IMR-90 (cell line): ENCODE data around the gene MEX3A.

Source experiments
- CTCF ChIP-seq: conservative IDR thresholded peaks from 2 replicates; pipeline ENCODE4 v1.5.1; 2012; ENCODE audit warnings: mild to moderate bottlenecking, low read depth, low read length, improper control_type of control experiment
- MXI1 ChIP-seq: IDR thresholded peaks from 2 replicates; pipeline ENCODE4 v1.6.1; 2012; ENCODE audit warnings: low read depth, mild to moderate bottlenecking, low read length, moderate library complexity, borderline replicate concordance

GRCh38 chr1:156129687-156130577 is 47.7 kb upstream of the MEX3A start:
- TF ChIP-seq CTCF: peak; percentile 92
- TF ChIP-seq MXI1: peak; percentile 23; the same call in 1 of the 2 replicates
